HG03460 (cell line): ENCODE data around the gene ZDHHC14.
A peak's percentile ranks its signal among the peaks of the same experiment; 100 is the strongest.
"Not testable (repeated sequence)": the region's sequence is repeated elsewhere in the genome, so short reads cannot be mapped to it uniquely, and the experiment has no call there.

ENCODE experiments used
- ATAC-seq: cut with Tn5 transposase; IDR thresholded peaks from one replicate; pipeline ENCODE4 v1.9.1; 2021; ENCODE audit not compliant: unreplicated experiment

Gene ZDHHC14

DNA sequence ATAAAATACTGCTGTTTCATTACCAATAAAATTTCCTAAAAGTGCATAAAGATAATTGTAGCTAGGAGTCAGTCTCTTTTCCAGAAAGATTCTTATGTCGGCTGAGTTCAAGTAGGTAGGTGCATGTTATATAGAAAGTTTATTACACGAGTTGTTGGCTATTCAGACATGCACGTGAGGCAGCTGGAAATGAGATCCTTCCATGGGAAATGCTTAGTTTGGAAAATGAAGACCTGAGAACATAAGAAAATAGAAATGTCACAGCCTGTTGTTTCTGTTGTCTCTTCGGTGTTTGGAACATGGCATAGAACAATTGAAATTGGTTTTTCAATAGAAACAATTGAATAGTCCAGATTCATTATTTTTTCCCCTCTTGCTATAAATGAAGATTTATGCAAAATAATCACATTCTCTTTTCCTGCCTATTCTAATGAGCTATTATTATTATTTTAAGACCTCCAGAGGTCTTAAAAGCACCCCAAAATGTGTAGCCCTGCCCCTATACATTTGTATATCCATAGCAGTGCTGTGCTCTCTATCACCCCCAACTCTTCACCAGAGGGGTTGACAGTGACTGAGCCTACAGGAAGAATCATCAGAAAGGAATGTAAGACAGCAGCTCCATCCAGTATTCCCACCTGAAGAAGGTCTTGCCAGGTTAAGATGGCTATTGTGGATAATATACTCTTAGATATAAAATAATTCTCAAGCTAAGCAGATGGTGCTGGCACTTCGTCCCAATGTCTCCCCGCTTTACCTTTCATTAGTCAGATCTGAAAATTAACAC, 82.2 kb downstream of the ZDHHC14 start:
- ATAC-seq = no peak

- not testable (repeated sequence) for ATAC-seq
Observed at GRCh38 chr6:157463743-157464135, 82.7 kb downstream of the ZDHHC14 start.

DNA sequence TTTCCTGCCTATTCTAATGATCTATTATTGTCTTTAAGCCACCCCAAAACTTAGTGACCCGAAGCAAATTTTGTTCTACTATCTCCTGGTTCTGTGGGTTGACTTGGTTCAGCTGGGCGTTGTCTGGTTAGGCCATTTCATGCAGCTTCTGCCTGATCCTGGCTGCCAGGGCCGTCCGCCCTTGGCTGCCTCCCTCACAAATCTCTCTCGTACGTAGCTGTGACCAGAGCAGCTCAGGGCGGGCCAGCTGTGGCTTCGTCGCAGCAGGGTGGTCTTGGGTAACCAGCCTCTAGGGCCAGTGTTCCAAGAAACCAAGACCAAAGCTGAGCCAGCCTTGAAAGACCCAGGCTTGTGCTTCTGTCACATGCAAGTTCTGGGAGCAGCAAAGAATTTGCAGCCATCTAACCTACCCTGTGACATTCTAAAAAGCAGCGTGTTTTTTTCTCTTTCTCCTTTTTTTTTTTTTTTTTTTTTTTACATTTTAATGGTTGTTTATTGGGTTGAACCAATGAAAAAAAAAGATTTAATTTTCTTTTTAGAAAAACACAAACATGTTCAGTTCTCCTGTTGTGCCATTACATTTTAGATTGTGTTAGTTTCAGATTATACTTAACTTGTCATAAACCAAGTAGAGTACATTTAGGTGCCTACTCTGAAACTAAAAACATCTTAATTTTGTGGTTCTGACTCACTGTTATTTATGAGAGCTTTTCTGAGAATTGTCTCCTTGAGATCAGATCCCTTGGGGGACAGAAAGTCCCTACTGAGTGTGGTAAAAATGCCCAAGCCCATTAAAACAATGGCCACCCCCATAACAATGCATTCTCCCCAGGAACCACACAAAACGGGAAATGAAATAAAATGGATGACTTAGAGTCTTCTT, 83.9 kb downstream of the ZDHHC14 start:
- peak; percentile 53 for ATAC-seq

GRCh38 chr6:157466342-157466648, 85.3 kb downstream of the ZDHHC14 start:
- no peak for ATAC-seq

DNA sequence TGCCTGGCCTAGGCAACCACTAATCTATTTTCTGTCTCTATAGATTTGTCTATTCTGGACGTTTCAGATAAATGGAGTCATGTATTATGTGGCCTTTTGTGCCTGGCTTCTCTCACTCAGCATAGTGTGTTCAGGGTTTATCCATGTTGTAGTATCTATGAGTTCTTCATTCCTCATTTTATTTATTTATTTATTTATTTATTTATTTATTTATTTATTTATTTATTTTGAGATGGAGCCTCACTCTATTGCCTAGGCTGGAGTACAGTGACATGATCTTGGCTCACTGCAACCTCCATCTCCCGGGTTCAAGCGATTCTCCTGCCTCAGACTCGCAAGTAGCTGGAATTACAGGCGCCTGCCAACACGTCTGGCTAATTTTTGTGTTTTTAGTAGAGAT, 86.3 kb downstream of the ZDHHC14 start:
- not testable (repeated sequence) for ATAC-seq

GRCh38 chr6:157468054-157468453, 87.1 kb downstream of the ZDHHC14 start:
- no peak for ATAC-seq

DNA sequence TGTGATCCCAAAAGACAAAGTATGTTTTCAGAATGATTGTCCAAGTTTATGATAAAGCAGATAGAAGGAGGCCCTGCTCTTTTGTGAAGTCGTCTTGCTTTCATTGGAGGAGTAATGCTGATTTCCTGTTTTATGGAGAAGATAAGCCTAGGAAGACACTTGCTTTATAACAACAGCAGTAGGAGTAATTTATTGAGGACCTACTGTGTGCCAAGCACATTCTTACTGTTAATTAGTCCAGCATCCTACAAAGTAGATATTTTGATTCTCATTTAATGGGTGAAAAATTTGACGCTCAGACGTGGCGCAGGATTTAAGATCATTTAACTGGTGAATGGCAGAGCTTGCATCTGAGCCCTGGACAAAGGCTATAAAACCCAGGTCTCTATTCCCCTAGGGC, 87.6 kb downstream of the ZDHHC14 start:
- no peak for ATAC-seq

DNA sequence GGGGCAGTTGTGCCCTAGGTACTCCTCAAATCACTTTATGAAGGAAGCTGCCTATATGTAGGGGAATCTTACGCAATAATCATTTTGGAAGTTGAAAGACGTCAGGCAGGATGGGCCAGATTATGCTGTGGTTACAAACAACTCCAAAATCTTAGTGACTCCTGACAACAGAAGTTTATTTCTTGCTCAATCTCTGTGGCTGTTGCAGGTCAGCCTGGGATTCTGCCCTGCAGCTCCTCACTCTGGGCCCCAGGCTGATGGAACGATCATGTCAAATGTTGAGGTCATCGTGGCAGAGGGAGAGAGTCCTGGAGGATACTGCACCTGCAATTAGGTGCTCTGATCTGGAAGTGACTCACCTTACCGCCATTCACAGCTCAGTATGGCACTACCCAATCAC, 88.4 kb downstream of the ZDHHC14 start:
- no peak for ATAC-seq

- no peak for ATAC-seq
Observed at GRCh38 chr6:157471077-157471686, 90.2 kb downstream of the ZDHHC14 start.

DNA sequence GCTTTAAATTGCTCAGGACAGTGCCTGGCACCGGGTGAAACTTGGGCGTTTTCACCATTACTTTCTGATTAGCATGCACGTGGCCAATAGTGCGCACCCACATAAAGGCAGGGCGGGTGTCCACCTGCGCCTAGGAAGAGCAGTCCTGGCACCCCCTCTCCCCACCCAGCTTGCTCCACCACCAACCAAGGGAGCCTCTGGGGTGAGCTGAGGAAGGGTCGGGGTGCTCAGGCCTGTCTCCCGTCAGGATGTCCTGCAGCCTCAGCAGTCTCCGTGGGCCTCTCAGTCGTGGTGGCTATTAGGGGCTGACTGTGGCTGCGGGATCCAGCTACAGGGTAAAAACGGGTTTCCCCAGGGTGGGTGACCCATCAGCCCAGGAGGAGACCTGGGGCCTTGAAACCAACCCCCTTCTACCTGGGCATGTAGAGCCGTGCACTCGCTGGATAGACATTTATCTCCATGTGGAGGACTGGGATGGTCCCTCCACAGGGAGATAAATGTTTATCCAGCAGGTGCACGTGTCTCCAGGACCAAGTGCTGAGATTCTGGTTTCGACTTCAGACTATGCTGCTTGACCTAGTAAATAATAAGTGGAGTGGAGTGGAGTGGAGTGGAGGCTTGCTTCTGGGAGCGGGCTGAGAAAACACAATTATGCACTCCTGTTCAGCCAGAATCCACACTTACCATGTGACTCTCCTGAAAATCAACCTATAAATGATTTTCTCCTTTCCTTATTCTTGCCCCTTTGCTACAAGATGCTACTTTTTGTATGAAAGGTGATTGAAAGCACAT, 91.1 kb downstream of the ZDHHC14 start:
- ATAC-seq = no peak

- ATAC-seq = no peak
Observed at GRCh38 chr6:157476797-157477196, 95.8 kb downstream of the ZDHHC14 start.

- no peak for ATAC-seq
Observed at GRCh38 chr6:157478926-157479325, 97.9 kb downstream of the ZDHHC14 start.

GRCh38 chr6:157479464-157480303, 98.7 kb downstream of the ZDHHC14 start:
- ATAC-seq = no peak

GRCh38 chr6:157481189-157481864, 100.3 kb downstream of the ZDHHC14 start:
- ATAC-seq = no peak

DNA sequence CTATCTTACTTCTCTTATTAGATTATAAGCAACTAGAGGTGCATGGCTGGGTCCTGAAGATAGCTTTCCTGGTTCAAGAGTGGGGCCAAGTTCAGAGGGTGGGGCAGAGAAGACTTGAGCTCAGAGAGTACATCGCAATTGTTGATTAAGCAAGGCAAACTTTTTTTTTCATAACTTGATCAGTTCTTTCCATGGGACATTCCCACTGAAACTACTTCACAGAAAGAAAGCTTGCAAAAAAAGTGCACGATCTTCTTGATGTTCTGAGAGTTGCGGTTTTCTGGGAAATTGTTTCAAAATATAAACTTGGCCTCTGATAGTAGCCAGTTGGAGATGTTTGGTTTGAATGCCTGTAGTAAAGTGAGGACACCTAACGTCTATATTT, 100.9 kb downstream of the ZDHHC14 start:
- ATAC-seq = no peak

- no peak for ATAC-seq
Observed at GRCh38 chr6:157483770-157484169, 102.8 kb downstream of the ZDHHC14 start.

DNA sequence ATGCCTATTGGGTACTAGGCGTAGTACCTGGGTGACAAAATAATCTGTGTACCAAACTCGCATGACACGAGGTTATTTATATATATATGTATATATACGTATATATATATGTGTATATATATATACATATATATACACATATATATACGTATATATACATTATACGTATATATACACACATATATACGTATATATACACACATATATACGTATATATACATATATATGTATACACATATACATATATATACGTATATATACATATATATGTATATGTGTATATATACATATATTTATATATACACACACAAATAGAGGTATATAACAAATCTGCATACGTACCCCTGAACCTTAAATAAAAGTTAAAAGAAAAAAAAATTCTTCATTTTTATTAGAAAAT, 103.2 kb downstream of the ZDHHC14 start:
- no peak for ATAC-seq

DNA sequence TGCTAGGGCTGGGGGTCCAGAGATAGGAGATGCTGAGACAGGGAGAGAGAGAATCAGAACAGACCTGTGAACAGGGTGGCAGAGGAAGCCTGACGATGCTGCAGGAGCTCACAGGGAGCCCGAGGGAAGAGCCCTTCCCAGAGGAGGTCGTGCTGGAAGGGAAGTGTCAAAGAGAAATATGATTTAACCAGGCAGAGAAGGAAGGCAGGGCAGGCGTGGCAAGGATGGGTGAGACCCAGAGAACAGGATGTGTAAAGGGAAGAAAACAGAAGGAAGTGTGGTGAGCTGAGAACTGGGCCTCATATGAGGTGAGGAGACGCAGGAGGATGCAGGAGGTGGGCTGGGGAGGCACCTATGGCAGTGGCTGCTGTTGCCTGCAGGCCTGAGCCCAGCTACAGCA, 105.6 kb downstream of the ZDHHC14 start:
- no peak for ATAC-seq

- no peak for ATAC-seq
Observed at GRCh38 chr6:157487110-157487773, 106.3 kb downstream of the ZDHHC14 start.
